A673 (cell line): Measurements from ENCODE around the gene KCNQ1OT1. TPM values are rescaled to one million over a fixed set of nuclear protein-coding genes. Genes with fewer than 3 reads are reported as not detected.

Experiments
- BruUV-seq: library from RNA; stranded (reverse); fragments of 400-500 nt; replicated peaks from 2 replicates; lab custom pipeline; 2021; lab: Mats Ljungman, UMichigan
- CTCF ChIA-PET: fragments of 300-600 bp; sonication (Branson Sonifier 250); formaldehyde crosslinking; loops from one replicate; lab custom pipeline; 2022; ENCODE audit warnings: antibody characterized with exemption; lab: Charles Lee
- POLR2A ChIA-PET: fragments of 300-600 bp; sonication (Branson Sonifier 250); formaldehyde crosslinking; loops from one replicate; lab custom pipeline; 2022; ENCODE audit warnings: antibody characterized with exemption; ENCODE audit not compliant: low non-redundant PET; lab: Charles Lee
- DNase-seq: peaks from one replicate; pipeline ENCODE4 v3.0.0-alpha.2; 2015; ENCODE audit warnings: low spot score
- H3K27ac ChIP-seq: fragments of 200-600 bp; sonication (generic); 2 replicates; pipeline ENCODE4 v1.5.1; 2016; ENCODE audit warnings: mixed run types, low read depth, mild to moderate bottlenecking, mixed read lengths, antibody characterized with exemption, low read length; ENCODE audit not compliant: poor library complexity, severe bottlenecking
- H3K27me3 ChIP-seq: fragments of 200-600 bp; sonication (generic); replicated peaks from 2 replicates; pipeline ENCODE4 v1.6.1; 2017; ENCODE audit warnings: mixed run types, low read depth, mild to moderate bottlenecking, mixed read lengths, antibody characterized with exemption, low read length; ENCODE audit not compliant: insufficient read depth, poor library complexity
- H3K36me3 ChIP-seq: fragments of 200-600 bp; sonication (generic); 2 replicates; pipeline ENCODE4 v1.6.1; 2016; ENCODE audit warnings: mixed run types, mild to moderate bottlenecking, mixed read lengths, antibody characterized with exemption, low read length; ENCODE audit not compliant: insufficient read depth, poor library complexity, severe bottlenecking
- H3K4me1 ChIP-seq: fragments of 200-600 bp; sonication (generic); 2 replicates; pipeline ENCODE4 v1.6.1; 2017; ENCODE audit warnings: mixed run types, mild to moderate bottlenecking, mixed read lengths, antibody characterized with exemption, low read length; ENCODE audit not compliant: insufficient read depth, poor library complexity, severe bottlenecking
- H3K4me3 ChIP-seq: fragments of 200-600 bp; sonication (generic); 2 replicates; pipeline ENCODE4 v1.5.1; 2016; ENCODE audit warnings: low read depth, mixed run types, mild to moderate bottlenecking, mixed read lengths, low read length; ENCODE audit not compliant: poor library complexity, severe bottlenecking
- H3K9me3 ChIP-seq: fragments of 200-600 bp; sonication (generic); 2 replicates; pipeline ENCODE4 v1.6.1; 2016; ENCODE audit warnings: mixed run types, low read depth, mild to moderate bottlenecking, mixed read lengths, antibody characterized with exemption, low read length; ENCODE audit not compliant: poor library complexity, severe bottlenecking
- EZH2 ChIP-seq: fragments of 200-600 bp; sonication (generic); IDR thresholded peaks from 2 replicates; pipeline ENCODE4 v1.6.1; 2017; ENCODE audit warnings: borderline replicate concordance, low read depth, mild to moderate bottlenecking, mixed read lengths, antibody characterized with exemption, low read length; ENCODE audit not compliant: poor library complexity, severe bottlenecking
- intact Hi-C: fragments of 100-400 bp; cut with micrococcal nuclease; formaldehyde crosslinking; loops from one replicate; pipeline ENCODE4 v1.10.0; 2022; ENCODE audit not compliant: unreplicated experiment
- total RNA-seq: library from RNA; stranded (reverse); gene quantifications from 2 replicates; pipeline ENCODE4 v1.2.3, GENCODE V29; 2021
- TF ChIP-seq, protein P1 (sequence below): fragments of 300-800, 200-600 bp; sonication (generic); conservative IDR thresholded peaks from 2 replicates; pipeline ENCODE4 v1.5.1; 2017; ENCODE audit warnings: low read depth, mild to moderate bottlenecking, antibody characterized with exemption, low read length, moderate library complexity, mixed read lengths

The KCNQ1OT1 gene
- total RNA-seq, 1 experiment from 2014 or later: 4.0 TPM

DNA sequence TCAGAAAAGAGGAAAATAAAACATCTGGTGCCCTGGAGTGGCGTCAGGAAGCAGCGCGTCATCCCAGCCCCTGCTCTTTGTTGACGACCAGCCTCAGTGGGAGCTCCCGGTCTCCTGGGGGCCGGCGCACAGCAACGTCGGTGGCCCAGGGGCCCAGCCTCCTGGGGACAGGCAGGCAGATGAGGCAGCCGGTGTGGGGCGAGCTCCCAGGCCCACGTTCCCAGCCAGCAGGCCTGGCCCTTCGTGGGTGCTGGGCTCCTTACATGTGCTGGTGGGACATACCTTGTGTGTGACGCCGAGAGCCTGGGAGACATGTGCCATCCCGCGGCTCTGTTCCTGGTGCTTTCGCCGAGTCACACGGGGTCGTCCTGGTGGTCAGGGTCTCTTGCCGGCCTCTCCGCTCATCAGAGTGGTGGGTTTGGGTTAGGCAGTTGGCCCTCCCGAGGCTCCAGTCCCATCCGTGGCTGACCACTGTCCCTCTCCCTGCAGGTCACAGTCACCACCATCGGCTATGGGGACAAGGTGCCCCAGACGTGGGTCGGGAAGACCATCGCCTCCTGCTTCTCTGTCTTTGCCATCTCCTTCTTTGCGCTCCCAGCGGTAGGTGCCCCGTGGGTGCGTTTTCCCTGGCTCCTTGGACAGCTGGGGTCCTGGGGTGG, 116.7 kb downstream of the KCNQ1OT1 start:
- CTCF ChIA-PET: interaction anchor here (0.6 kb wide), 1 partner anchor 305 kb away, joined by 5 read pairs; no protein-coding TSS in a partner anchor
- POLR2A ChIA-PET: no interaction called here
- Histone ChIP-seq H3K36me3 (no peaks in the 10 kb centered on the region), H3K4me1 (no peaks in the 10 kb centered on the region), H3K27ac (no peak overlapping the region), H3K27me3 (no peaks in the 10 kb centered on the region), H3K4me3 (no peak overlapping the region), H3K9me3 (no peaks in the 10 kb centered on the region)
- DNase-seq: peak; percentile 31
- BruUV-seq: no TSS peak
- intact Hi-C loops: no loop called here
- TF ChIP-seq, protein P1, sequence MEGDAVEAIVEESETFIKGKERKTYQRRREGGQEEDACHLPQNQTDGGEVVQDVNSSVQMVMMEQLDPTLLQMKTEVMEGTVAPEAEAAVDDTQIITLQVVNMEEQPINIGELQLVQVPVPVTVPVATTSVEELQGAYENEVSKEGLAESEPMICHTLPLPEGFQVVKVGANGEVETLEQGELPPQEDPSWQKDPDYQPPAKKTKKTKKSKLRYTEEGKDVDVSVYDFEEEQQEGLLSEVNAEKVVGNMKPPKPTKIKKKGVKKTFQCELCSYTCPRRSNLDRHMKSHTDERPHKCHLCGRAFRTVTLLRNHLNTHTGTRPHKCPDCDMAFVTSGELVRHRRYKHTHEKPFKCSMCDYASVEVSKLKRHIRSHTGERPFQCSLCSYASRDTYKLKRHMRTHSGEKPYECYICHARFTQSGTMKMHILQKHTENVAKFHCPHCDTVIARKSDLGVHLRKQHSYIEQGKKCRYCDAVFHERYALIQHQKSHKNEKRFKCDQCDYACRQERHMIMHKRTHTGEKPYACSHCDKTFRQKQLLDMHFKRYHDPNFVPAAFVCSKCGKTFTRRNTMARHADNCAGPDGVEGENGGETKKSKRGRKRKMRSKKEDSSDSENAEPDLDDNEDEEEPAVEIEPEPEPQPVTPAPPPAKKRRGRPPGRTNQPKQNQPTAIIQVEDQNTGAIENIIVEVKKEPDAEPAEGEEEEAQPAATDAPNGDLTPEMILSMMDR: no peak
- no peak for TF ChIP-seq EZH2

DNA sequence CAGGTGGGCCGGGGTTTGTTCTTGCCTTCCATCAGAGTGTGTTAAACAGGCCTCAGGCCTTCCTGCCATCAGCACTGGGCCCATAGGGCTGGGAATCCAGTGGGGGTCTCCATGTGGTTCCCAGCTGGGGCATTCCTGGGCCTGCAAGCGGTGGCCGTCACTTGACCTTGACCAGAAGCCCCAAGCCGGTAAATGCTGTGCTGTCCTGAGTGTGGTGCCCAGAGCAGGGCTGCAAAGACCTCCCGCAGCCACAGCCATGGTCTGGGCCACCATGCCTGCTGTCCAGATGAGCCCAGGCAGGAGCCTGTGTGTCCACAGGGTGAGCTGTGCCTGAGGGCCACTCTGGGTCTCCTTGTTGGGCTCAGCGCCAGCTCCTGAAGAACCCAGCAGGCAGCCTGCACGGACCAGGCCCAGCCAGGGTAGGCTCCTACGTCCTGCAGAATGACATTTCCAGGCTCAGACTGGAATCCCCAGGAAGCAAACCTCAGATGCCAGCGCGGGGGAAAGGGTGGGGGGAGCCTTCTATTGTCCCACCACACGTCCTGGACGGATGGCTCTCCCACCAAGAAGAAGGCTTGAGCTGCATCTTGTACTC, 117.3 kb downstream of the KCNQ1OT1 start:
- ChIA-PET POLR2A (no interaction called here), CTCF (interaction anchor here (0.6 kb wide), 1 partner anchor 305 kb away, joined by 5 read pairs; no protein-coding TSS in a partner anchor)
- BruUV-seq: no TSS peak
- Histone ChIP-seq H3K27ac (no peak overlapping the region), H3K4me1 (no peaks in the 10 kb centered on the region), H3K9me3 (no peaks in the 10 kb centered on the region), H3K27me3 (no peaks in the 10 kb centered on the region), H3K36me3 (no peaks in the 10 kb centered on the region), H3K4me3 (no peak overlapping the region)
- TF ChIP-seq, protein P1: no peak
- TF ChIP-seq EZH2: no peak
- intact Hi-C loops: no loop called here
- DNase-seq: no peak

DNA sequence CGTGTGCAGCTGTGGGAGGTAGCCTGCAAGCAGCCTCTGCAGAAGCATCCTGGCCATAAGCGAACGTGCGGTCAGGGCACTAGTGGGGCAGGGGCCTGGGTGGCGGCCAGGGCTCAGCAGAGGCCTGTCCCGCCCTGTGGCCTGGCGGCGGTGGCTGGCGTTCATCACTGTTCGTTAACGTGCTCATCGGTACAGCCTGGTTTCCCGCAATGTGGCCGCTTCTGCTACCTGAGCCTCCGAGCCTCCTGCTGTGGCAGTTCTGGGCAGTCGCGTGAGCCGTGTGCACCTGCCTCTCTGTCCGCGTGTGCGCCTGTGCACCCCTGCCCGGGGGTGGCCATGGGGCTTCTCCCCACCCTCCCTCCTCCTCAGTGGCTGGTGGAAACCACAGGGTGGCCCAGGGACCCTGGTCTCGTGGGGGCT, 117.9 kb downstream of the KCNQ1OT1 start:
- intact Hi-C loops: no loop called here
- Histone ChIP-seq H3K9me3 (no peaks in the 10 kb centered on the region), H3K27me3 (no peaks in the 10 kb centered on the region), H3K4me3 (no peak overlapping the region), H3K36me3 (no peaks in the 10 kb centered on the region), H3K4me1 (no peaks in the 10 kb centered on the region), H3K27ac (no peak overlapping the region)
- BruUV-seq: no TSS peak
- DNase-seq: no peak
- no peak for TF ChIP-seq EZH2
- TF ChIP-seq, protein P1: no peak
- ChIA-PET POLR2A (no interaction called here), CTCF (no interaction called here)
